ENCODE results near the gene TOMM6.

Gene TOMM6

GRCh38 chr6:41771058-41771983, 16.2 kb upstream of the TOMM6 start:
- H3K79me2 ChIP-seq (ENCODE audit: insufficient read depth, low read length) = no peaks in the 10 kb centered on the region

GRCh38 chr6:41774841-41775240, 12.7 kb upstream of the TOMM6 start:
- Histone ChIP-seq H3K36me3 (ENCODE audit: low read length) (no peaks in the 10 kb centered on the region), H3K4me3 (ENCODE audit: insufficient read depth, low read length, poor library complexity, severe bottlenecking) (no peak overlapping the region), H3K4me2 (ENCODE audit: low read depth, low read length, poor library complexity, severe bottlenecking) (no peak overlapping the region)

More at GRCh38 chr6:41771058-41771983, 16.2 kb upstream of the TOMM6 start:
- Histone ChIP-seq H3K27me3 (ENCODE audit: low read length) (no peaks in the 10 kb centered on the region), H3K36me3 (ENCODE audit: low read length) (no peaks in the 10 kb centered on the region), H3K4me3 (ENCODE audit: insufficient read depth, low read length, poor library complexity, severe bottlenecking) (no peak overlapping the region), H3F3A (ENCODE audit: insufficient read depth) (no peaks in the 10 kb centered on the region), H4K20me1 (ENCODE audit: low read depth, low read length) (no peaks in the 10 kb centered on the region), H3K27ac (ENCODE audit: low read depth, low read length) (no peak overlapping the region), H3K9ac (ENCODE audit: low read length) (no peak overlapping the region), H3K9me3 (ENCODE audit: insufficient read depth, low read length) (no peaks in the 10 kb centered on the region), H2AFZ (ENCODE audit: low read depth, low read length, severe bottlenecking) (no peak overlapping the region), H3K4me2 (ENCODE audit: low read depth, low read length, poor library complexity, severe bottlenecking) (no peak overlapping the region), H3K9me2 (replicated peaks; ENCODE audit: insufficient read depth, low read length) (no peaks in the 10 kb centered on the region)
- no peak for TF ChIP-seq CTCF (IDR thresholded peaks at IDR 0.05; ENCODE audit: insufficient read depth, low read length, poor library complexity, severe bottlenecking)
- no peak for TF ChIP-seq EZH2phosphoT487 (conservative IDR thresholded peaks at IDR 0.05; ENCODE audit: low read length)

GRCh38 chr6:41775293-41775882, 12.1 kb upstream of the TOMM6 start:
- Histone ChIP-seq H3K4me2 (ENCODE audit: low read depth, low read length, poor library complexity, severe bottlenecking) (no peak overlapping the region), H3K9me3 (ENCODE audit: insufficient read depth, low read length) (no peaks in the 10 kb centered on the region), H3K79me2 (ENCODE audit: insufficient read depth, low read length) (no peaks in the 10 kb centered on the region), H3K9me2 (replicated peaks; ENCODE audit: insufficient read depth, low read length) (no peaks in the 10 kb centered on the region), H3K27ac (ENCODE audit: low read depth, low read length) (no peak overlapping the region), H2AFZ (ENCODE audit: low read depth, low read length, severe bottlenecking) (no peak overlapping the region), H4K20me1 (ENCODE audit: low read depth, low read length) (no peaks in the 10 kb centered on the region), H3K36me3 (ENCODE audit: low read length) (no peaks in the 10 kb centered on the region), H3K9ac (ENCODE audit: low read length) (no peak overlapping the region), H3K4me3 (ENCODE audit: insufficient read depth, low read length, poor library complexity, severe bottlenecking) (no peak overlapping the region), H3K27me3 (ENCODE audit: low read length) (no peaks in the 10 kb centered on the region), H3F3A (ENCODE audit: insufficient read depth) (peaks cover 9% of the 10 kb centered on the region)
- TF ChIP-seq CTCF (IDR thresholded peaks at IDR 0.05; ENCODE audit: insufficient read depth, low read length, poor library complexity, severe bottlenecking) = no peak
- no peak for TF ChIP-seq EZH2phosphoT487 (conservative IDR thresholded peaks at IDR 0.05; ENCODE audit: low read length)

More at GRCh38 chr6:41774841-41775240, 12.7 kb upstream of the TOMM6 start:
- no peaks in the 10 kb centered on the region for H3K27me3 ChIP-seq (ENCODE audit: low read length)
- H3K79me2 ChIP-seq (ENCODE audit: insufficient read depth, low read length) = no peaks in the 10 kb centered on the region
- TF ChIP-seq EZH2phosphoT487 (conservative IDR thresholded peaks at IDR 0.05; ENCODE audit: low read length) (no peak), CTCF (IDR thresholded peaks at IDR 0.05; ENCODE audit: insufficient read depth, low read length, poor library complexity, severe bottlenecking) (no peak)
- no peak overlapping the region for H2AFZ ChIP-seq (ENCODE audit: low read depth, low read length, severe bottlenecking)
- H3F3A ChIP-seq (ENCODE audit: insufficient read depth) = peaks cover 9% of the 10 kb centered on the region
- H4K20me1 ChIP-seq (ENCODE audit: low read depth, low read length) = no peaks in the 10 kb centered on the region
- no peak overlapping the region for H3K9ac ChIP-seq (ENCODE audit: low read length)
- no peaks in the 10 kb centered on the region for H3K9me2 ChIP-seq (replicated peaks; ENCODE audit: insufficient read depth, low read length)
- no peaks in the 10 kb centered on the region for H3K9me3 ChIP-seq (ENCODE audit: insufficient read depth, low read length)
- no peak overlapping the region for H3K27ac ChIP-seq (ENCODE audit: low read depth, low read length)

All from SU-DHL-6 (cell line).